GM12873 (cell line): ENCODE measurements around the gene CCDC28B.

ENCODE experiments used
- TF ChIP-seq, protein P1 (sequence below): IDR thresholded peaks from 2 replicates; pipeline ENCODE4 v1.5.1; 2012; ENCODE audit warnings: low read depth, mild to moderate bottlenecking, moderate library complexity, low read length, control low read depth; ENCODE audit not compliant: insufficient read depth; ENCODE audit errors: missing control alignments

CCDC28B gene

DNA sequence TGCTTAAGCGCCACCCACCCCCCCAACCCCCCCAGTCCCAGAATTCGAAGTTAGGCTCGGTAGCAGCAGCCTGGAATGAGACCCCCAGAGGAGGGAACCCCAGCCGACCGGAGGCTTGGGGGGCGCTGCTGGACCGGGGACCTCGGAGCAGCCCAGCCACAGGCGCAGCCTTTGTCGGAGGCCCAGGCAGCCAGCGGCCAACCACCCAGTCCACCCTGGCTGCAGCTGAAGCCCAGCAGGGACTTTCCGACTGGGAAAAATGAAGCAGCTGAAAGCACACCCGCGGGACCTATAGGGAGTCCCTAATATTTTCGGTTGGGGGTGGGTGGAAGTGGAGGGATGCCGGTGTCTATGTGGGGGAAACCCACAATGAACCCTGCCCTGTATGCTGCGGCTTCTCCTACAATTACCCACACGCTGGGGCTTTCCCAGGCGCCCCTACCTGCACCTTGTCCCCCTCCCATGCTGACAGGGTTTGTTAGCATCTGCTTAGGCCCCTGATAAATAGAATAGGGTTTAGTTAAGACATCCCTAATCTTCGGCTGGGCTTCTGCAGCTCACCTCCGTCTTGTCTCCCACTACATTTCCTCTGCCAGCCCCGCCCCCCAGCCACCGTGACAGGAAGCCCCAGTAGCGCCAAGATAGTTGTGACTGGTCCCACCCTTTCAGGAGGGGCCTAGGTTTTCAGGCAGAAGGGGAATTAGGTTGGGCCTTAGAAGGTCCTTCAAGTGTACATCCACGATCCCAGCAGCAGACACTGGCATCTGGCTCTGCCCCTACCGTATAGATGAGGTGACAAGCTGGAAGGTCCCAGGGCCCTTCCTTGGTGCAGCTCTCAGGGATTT lies 838 bp downstream of the CCDC28B start:
- TF ChIP-seq, protein P1, sequence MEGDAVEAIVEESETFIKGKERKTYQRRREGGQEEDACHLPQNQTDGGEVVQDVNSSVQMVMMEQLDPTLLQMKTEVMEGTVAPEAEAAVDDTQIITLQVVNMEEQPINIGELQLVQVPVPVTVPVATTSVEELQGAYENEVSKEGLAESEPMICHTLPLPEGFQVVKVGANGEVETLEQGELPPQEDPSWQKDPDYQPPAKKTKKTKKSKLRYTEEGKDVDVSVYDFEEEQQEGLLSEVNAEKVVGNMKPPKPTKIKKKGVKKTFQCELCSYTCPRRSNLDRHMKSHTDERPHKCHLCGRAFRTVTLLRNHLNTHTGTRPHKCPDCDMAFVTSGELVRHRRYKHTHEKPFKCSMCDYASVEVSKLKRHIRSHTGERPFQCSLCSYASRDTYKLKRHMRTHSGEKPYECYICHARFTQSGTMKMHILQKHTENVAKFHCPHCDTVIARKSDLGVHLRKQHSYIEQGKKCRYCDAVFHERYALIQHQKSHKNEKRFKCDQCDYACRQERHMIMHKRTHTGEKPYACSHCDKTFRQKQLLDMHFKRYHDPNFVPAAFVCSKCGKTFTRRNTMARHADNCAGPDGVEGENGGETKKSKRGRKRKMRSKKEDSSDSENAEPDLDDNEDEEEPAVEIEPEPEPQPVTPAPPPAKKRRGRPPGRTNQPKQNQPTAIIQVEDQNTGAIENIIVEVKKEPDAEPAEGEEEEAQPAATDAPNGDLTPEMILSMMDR = peak; percentile 7

DNA sequence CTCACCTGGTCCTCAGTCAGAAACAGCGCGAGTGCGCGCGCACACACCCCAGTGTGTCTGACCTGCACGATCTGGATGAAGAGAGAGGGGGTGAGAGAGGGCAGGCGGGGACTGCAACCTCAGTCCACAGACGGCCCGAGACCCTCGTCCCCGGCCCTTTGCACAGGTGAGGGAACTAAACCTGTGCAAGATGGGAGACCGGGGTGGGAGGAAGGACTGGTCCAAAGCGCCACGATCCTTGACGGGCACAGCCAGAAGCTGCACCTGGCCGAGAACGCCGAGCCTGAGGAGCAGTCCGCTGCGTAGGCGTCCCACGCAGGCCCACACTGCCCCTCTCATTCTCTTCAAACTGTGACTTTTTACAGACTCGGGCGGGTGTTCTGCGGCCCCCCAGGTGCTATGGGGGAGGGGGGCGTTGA lies 4.6 kb downstream of the CCDC28B start:
- TF ChIP-seq, protein P1 = no peak

DNA sequence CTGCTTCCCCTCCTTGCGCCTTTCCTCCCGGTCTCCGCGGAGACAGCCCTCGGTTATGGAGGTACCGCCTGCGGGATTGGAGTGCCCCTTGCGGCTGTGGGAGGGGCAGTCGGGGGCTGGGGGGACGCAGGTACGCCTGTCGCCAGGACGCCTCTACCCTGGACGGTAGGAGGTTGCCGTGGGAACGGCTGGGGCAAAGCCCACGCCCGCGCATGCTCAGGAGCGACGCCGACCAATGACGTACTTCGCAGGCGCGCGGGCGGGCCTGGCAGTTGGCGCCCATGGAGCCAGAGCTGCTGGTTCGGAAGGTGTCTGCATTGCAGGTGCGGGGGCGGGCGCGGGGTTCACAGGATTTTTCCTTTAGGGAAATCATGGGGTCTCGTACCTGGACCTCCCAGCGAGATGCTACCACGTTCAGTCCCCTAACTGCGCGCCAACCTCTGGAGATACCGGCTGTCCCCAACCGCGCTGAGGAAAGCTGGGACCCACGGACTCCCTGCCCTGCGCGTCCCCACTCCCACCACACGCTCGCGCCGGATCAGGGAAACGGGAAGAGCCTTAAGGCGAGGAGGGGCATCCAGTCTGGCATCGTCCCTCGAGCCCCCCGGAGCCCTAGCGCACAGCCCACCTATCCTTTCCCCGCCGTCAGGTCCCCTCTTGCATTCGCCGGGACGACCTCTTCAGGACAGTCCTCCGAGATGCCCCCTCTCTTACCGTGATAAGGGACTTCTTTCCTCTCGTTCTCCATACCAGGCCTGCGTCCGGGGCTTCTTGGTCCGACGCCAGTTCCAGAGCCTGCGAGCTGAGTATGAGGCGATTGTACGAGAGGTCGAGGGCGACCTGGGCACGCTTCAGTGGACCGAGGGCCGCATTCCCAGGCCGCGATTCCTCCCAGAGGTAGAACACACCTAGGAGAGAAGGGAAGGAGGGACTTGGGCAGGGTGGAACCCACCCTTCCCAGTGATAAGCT lies 5.3 kb downstream of the CCDC28B start, which contains the start of gene IQCC:
TSS of gene IQCC (plus strand) at position 271 of the 970 bp plus-strand sequence. CDS start at position 282, 11 bp downstream.
- TF ChIP-seq, protein P1 = no peak

GRCh38 chr1:32208469-32208868 lies 8.1 kb downstream of the CCDC28B start:
- TF ChIP-seq, protein P1 = no peak

DNA sequence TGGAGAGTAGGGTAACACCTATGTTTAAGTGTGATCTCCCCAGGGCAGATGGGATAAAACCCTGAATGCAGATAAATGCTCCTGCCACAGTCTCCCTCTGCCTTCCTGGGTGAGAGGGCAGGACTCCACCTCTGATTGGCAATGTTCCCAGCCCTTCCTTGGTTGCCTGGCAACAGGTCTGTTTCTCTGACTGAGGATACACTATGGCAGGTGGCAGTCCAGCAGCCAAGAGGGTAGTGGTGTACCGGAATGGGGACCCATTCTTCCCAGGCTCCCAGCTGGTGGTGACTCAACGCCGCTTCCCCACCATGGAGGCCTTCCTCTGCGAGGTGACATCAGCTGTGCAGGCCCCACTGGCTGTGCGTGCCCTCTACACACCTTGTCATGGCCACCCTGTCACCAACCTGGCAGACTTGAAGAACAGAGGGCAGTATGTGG lies 8.5 kb downstream of the CCDC28B start, which contains the start of gene DCDC2B:
TSS of gene DCDC2B (plus strand) at position 199 of the 438 bp plus-strand sequence. CDS start at position 204, 5 bp downstream.
- TF ChIP-seq, protein P1 = no peak

GRCh38 chr1:32215629-32216480 lies 15.5 kb downstream of the CCDC28B start:
- TF ChIP-seq, protein P1 = peak; percentile 88
